NCI-H460 (cell line): Measurements from ENCODE around the gene GPAM. TPM values are rescaled to one million over a fixed set of nuclear protein-coding genes. Genes with fewer than 3 reads are reported as not detected.
A peak's percentile ranks its signal among the peaks of the same experiment; 100 is the strongest.
"Not testable (repeated sequence)": the region's sequence is repeated elsewhere in the genome, so short reads cannot be mapped to it uniquely, and the experiment has no call there.

ENCODE experiments used
- DNase-seq: peaks from one replicate; pipeline ENCODE4 v3.0.0-alpha.2; 2016; ENCODE audit warnings: low read depth; ENCODE audit errors: extremely low read depth
- polyA plus RNA-seq: library from polyadenylated mRNA; depleted of rRNA; stranded (reverse); fragments of >200 nt; gene quantifications from 2 replicates; pipeline ENCODE4 v1.2.3, GENCODE V29; 2014; cell fraction: nucleus; rRNA removed
- total RNA-seq: library from RNA; depleted of rRNA; stranded (reverse); fragments of >200 nt; shearing (Covaris generic); gene quantifications from 2 replicates; pipeline ENCODE4 v1.2.3, GENCODE V29; 2014; rRNA removed

Gene GPAM, protein sequence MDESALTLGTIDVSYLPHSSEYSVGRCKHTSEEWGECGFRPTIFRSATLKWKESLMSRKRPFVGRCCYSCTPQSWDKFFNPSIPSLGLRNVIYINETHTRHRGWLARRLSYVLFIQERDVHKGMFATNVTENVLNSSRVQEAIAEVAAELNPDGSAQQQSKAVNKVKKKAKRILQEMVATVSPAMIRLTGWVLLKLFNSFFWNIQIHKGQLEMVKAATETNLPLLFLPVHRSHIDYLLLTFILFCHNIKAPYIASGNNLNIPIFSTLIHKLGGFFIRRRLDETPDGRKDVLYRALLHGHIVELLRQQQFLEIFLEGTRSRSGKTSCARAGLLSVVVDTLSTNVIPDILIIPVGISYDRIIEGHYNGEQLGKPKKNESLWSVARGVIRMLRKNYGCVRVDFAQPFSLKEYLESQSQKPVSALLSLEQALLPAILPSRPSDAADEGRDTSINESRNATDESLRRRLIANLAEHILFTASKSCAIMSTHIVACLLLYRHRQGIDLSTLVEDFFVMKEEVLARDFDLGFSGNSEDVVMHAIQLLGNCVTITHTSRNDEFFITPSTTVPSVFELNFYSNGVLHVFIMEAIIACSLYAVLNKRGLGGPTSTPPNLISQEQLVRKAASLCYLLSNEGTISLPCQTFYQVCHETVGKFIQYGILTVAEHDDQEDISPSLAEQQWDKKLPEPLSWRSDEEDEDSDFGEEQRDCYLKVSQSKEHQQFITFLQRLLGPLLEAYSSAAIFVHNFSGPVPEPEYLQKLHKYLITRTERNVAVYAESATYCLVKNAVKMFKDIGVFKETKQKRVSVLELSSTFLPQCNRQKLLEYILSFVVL
- total RNA-seq, result 13.5 and 15.8 TPM in 2 replicates
- 10.2 and 16.6 TPM in 2 replicates for polyA plus RNA-seq

DNA sequence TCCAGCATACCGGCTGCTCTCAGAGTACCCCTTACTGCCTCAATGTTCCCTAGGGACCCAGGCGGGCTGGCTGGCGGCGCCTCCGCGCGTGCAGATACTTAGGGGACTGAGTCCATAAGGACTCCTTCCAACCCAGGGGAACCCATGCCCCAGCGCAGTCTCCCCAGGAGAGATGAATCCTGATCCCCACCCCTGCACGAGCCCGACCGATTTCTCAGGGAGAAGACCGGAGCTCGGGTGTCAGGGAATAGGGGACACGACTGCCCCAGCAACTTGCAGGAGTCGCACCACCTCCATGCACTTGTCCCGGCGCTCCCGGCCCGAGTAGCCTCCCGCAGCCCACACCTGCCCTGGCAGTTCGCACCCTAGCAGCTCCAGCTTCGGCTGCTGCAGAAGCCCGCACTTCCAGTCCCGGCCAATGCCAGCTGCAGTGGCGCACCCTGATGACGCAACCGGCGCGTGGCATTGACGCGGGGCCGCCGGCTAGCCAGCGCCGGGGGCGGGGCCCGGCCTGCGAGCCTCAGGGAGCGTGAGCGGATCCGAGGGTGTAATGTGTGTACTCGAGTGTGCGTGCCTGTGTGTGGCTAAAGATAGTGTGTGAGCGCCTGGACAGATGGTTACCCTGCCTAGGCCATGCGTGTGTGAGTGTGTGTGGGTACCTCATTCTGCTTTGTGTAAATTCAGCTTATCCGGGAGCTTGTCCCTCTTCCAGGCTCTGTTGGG is at the start of gene GPAM:
GPAM (minus strand) TSS at position 437 of the 723 bp plus-strand sequence. CDS start 1,981 bp downstream, outside the sequence.
- DNase-seq, result peak; percentile 84

DNA sequence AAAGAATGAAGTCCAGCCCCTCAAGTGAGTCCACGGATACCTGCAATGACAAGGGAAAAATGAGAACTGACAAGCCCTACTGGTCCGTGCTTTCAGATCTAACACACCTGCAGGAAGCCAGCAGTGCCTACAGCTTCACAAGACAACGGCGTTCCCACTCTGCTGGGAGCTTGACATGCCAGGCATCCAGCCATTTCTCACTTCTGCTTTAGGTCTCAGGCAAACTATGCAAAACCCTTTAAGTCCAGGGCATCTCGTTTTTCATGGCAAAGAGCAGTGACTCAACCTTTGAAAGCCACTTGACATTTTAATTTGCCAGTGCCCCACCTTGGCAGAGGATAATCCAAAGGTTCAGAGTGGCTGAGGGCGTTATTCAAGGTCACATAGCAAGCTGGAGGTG is 49.1 kb upstream of the GPAM start:
- DNase-seq, result no peak

DNA sequence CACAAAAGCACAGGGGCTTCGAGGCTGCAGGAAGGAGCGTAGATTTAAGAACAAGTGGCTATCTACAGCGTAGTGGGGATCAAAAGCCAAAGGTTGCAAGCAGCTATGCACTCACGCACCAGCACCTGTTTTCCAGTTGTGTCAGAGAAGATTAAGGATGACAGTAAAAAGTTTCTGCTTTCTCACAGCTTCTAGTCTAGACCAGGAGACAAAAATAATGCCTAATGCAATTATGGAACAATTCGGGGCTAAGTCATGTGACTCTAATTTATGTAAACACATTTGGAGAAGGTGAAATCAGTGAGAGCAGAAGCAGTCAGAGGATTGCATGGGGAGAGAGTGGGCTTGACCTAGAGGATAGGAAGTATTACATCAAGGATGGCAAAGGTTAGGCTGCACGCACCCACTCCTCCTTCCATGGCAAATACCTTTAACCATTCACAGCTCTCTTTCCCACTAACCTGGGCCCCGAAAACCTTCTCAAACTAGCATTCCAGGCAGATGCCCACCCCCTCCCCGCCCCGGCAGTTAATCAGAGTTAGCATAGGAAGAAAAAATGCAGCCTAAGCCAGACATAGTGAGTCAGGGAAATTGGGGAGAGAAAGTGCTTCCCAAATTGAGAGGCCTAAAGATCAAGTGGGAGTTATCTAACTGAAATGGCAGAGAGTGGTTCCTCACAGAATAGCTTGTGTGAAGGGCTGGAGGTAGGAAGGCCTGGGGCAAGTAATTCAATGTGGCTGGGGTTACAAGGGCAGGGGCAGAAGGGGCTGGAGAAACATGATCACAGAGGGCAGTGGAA is 48.2 kb upstream of the GPAM start:
- no peak for DNase-seq

DNA sequence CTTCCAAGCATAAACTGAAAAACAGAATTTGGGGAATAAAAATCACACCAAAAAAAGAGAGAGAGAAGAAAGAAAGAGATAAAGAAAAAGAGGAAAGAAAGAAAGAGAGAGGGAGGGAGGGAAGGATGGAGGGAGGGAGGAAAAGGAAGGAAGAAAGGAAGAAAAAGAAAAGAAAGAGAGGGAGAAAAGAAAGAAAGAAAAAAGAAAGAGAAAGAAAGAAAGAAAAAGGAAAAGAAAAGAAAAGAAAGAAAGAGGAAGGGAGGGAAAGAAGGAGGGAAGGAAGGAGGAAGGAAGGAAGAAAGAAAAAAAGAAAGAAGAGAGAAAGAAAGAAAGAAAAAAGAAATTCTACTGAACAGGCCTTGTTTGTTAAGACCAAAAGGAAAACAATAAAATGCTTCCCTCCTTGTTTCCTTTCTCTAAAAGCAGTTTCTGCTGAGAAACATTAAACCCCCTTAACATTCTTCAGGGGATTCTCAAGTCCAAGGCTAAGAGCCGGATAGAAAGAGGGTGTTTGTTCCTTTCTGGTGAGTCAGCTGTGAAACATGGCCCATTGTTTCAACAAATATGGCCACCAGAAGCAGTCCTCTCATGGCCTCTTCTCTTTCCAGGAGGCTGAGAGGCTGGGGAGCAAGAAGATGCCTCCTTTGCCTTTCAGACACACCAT is 46.9 kb upstream of the GPAM start:
- DNase-seq, result no peak

DNA sequence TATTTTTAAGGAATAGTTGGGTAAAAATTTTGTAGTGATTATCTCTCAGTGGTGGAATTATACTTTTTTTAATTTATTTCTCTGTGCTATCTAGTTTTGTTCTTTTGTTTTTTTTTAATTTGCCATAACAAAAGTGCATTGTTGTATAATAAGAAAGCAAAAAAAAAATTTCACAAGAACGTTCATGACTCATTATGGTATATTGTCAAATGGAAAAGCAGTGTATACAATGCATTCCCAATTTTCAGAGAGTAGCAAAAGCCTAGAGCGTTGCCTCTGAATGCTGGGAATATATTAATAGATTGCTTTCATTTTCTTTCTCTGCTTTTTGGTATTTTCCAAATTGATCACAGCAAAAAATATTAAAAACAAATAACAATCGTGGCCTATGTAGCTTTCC is 46.3 kb upstream of the GPAM start:
- no peak for DNase-seq

DNA sequence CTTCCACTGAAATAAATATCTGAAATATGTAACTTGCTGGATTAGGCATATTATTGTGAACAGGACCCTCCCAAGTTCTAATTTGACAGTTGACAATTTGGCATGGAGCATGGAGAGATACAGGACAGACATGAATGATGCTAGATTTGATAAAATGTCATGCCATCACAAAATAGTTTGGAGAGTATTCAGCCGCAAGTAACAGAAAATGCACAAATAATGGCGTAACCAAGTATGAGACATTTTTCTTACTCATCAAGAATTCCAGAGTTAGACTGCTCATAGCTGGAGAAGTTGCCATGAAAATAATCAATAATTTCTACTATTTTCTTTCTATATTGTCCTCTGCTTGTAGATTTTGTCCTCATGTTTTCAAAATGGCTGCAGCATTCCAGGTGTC is 45.5 kb upstream of the GPAM start:
- no peak for DNase-seq

DNA sequence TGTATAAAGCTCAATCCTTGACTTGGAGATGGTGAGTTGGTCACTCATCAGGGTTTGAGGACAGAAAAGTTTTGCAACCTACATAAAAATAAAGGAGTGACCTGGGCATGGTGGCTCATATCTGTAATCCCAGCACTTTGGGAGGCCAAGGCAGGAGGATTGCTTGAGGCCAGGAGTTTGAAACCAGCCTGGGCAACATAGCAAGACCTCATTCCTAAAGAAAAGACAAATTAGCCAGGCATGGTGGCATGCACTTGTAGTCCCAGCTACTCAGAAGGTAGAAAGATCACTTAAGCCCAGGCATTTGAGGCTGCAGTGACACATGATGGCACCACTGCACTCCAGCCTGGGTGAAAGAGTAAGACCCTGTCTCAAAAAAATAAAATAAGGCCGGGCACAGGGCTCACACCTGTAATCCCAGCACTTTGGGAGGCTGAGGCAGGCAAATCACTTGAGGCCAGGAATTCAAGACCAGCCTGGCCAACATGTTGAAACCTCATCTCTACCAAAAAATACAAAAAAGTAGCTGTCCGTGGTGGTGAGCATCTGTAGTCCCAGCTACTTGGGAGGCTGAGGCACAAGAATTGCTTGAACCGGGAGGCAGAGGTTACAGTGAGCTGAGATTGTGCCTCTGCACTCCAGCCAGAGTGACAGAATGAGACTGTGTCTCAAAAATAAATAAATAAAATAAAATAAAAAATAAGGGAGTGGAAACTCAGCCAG is 45.0 kb upstream of the GPAM start:
- DNase-seq, result not testable (repeated sequence)

DNA sequence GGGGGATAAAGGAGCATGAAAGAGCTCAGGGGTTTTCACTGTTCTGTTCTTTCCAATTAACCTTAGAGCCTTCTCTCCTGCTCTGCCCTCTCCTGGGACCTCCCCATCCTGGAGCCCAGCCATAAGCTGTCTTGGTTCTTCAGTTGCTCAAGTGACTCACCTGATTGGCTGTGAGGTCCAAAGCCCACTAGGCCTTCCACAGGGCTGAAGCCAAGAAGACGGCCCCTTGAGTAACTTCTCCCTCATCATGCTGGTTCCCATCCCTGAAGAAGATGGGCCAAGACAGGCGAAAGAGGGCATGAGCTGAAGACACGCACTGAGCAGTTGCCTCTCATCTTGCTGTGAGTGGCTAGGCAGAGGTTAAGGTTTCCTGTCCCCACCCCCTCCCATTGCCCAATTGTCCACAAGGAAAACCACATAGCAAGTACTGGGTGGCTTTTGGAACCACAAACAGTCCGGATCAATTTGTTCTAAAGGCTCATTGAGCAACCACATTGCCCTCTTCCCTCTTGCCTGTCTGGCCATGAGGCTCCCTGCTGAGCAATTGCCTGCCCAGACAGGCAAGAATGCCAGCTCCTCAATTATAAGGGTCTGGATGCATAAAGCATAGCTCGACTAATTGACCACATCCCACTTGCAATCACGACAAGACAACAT is 43.9 kb upstream of the GPAM start:
- DNase-seq, result no peak

DNA sequence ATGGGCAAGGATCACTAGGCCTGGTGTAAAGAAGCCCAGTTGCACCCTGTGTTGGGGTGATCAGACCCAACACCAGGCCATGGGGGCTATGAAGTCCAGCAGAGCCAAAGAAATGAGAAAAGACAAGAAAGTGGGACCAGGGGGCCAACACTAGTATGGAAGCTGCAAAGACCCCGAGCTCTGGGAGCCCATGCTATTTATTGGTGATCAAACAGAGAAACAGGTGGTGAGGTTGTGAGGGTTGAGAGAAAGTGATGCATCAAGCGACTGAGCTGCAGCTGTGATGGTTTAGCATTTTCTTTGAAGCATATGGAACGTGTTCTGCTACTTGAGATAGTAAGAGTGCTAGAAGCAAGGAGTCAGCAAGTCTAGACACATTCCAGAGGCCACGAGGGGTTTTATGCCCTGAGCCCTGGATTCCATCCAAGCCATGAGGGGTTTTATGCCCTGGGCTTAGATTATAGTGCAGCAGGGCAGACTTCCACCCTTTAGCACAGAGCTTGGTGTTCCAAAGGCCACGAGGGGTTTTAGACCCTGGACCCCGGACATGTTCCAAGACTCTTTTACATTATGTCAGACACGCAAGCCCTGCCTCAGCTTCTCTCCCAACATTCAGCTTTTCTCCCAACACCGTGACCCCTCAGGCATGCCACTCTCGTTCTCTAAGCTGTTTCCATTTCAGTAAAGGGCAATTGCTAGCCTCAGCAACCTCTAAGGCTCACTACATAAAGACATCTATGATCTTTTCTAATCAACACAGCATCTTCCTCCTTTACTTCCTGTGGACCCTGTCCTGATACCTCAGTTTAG is 43.1 kb upstream of the GPAM start:
- DNase-seq, result no peak

DNA sequence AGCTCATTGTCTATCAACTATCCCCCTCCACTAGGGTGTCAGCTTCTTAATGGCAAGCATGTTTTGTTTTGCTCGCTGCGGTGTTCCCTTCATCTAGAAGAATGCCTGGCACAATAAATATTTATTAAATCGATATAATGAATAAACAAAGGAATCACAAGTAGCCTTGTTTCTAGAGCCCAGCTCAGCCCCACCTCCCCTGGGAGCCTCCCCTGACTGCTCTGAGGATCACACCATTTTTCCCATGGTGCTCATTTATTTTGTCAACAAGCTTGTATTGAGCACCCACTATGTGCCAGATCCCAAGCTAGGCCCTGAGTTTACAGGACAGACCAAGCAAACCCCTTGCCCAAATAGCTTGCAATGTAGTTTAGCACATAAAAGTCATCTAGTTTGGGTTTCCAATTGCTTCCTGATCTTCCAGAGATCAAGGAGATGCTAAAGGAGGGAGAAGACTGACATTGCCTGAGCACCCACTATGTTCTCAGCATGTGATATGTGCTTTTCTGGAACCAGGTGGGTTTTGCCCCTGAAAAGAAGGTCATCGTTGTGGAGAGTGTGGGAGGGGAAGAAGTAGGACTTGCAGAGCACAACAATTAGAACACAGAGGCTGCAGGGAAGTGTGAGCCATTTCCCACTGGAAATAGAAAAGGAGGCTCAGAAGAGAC is 42.3 kb upstream of the GPAM start:
- DNase-seq, result no peak

DNA sequence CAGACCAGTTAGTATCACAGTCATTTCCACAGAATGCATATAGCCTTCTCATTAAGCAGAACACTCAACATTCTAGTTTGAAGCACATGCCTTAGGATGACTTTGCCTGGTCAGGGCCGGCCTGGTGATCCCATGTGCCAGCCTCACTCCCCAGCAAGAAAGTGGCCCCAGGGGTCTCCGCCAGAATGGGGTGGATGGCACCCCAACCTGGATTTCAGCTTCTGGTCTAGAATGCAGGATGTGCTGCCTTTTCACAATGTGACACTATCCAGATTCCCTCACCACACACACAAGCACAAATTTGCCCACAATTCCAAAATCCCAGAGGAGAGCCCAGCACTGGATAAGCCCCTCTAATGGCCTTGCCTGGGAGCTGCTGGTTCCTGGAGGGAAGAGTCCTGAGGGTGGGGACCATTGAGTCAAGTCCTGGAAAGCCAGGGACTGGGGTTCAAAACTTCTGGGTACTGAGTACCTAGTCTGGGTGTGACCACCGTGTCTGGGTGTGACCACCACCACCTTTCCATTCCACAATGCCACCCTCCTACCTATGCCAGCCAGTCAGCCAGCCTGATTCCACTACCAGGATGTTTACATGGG is 41.5 kb upstream of the GPAM start:
- DNase-seq, result no peak

DNA sequence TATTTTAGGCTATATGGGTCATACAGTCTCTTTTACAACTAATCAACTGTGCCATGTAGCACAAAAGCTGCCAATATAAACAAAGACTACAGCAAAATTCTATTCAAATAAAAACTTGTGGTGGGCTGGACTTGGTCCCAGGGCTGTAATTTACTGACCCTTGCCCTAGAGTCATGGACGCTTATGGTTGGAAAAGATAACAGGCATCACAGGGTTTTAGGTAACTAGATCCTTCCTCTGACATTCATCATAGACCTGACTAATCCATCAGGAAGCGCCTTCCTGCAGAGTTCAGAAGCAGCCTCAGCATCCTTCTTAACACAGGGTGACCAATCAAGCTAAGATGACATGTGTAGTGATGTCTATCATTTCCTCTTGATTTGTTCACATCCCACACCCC is 40.2 kb upstream of the GPAM start:
- no peak for DNase-seq

DNA sequence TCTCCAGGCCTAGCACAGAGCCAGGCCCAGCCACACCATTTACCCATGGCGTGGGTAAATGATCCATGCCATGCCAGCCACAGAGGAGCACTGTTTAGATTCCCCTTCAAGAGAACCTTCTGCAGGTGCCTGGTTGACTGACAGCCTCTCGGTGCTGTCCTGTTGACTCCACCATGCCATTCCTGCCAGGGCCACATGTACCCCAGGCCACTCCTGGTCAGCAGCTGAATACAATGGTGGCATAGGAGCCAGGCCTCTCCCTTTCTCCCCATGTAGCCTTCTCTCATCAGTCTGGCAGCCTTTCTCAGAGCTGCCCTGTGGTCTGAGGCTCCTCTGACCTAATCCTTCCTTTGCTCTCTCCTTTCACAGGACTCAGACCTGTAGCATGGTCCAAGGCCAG is 39.2 kb upstream of the GPAM start:
- DNase-seq, result no peak

DNA sequence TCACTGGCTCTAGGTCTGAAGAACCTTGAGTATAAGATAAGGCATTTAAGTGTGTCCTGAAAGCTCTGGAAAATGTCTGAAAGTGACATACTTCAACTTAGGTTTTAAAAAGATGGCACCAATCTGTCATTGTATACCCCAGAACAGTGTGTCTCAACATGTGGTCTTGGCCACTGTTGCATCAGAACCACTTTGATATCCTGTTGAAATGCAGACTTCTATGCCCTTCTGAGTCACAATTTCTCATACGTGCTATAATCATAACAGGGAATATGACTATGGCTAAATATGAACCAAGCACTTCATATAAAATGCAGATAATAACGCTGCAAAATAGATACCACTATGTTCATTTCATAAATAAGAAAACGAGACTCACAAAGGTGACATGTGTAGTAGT is 38.0 kb upstream of the GPAM start:
- no peak for DNase-seq

DNA sequence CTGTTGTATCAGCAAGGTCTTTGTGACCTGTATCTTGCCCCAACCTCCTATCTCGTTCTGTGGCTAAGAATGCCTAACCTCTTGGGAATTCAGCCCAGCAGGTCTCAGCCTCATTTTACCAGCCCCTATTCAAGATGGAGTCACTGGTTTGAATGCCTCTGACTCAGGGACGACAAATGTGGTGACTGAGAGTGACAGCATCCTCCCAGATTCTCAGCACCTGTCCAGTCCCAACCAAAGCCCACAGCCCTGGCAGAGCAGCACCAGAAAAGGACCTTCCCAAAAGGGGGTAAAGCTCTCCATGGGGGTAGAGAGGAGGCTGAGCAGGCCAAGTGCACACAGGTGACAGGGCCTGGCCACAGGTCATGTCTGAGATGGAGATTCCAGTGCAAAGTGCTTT is 35.4 kb upstream of the GPAM start:
- no peak for DNase-seq

DNA sequence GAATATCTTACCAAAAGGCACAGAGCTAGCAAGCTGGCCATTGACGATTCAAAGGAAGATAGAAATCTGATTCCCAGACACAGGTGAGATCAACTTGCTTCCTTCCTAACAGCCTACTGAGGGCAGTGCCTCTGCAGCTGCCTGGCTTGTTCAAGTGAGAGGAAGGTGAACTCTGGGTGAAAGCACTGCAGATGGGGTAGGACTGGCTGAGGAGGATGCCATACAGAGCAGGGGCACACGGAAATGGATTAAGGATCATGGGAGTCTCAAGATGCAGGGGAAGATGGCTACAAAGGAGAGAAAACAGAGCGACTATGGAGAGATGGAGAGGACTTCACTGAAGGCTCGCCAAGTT is 34.4 kb upstream of the GPAM start:
- no peak for DNase-seq
